Naive thymus-derived CD4-positive, alpha-beta T cell (primary cell): Measurements from ENCODE around the gene CITED4. TPM values are rescaled to one million over a fixed set of nuclear protein-coding genes. Genes with fewer than 3 reads are reported as not detected.

Source experiments
- ATAC-seq: fragments of 150-1000 bp; cut with Tn5 transposase; 2 replicates; pipeline ENCODE4 v1.10.0; 2021; ENCODE audit warnings: mild to moderate bottlenecking, moderate library complexity
- CTCF ChIA-PET: fragments of 350-600 bp; sonication (Branson Sonifier 250); formaldehyde crosslinking; loops from one replicate; lab custom pipeline; 2021; ENCODE audit warnings: antibody characterized with exemption; lab: Charles Lee
- POLR2A ChIA-PET: fragments of 350-600 bp; sonication (Branson Sonifier 250); formaldehyde crosslinking; loops from one replicate; lab custom pipeline; 2021; ENCODE audit warnings: antibody characterized with exemption, inconsistent platforms; lab: Charles Lee
- DNase-seq, 9 donors: peaks; one replicate each; pipeline versions ENCODE4 v3.0.0 to v3.0.0-alpha.2; 2020 to 2022; ENCODE audit warnings: mixed read lengths in 1 of 9
- H3K27ac ChIP-seq: one replicate; pipeline ENCODE4 v1.7.0; 2013; ENCODE audit warnings: mild to moderate bottlenecking, low read depth, low read length, moderate library complexity
- H3K27me3 ChIP-seq, 2 donors: one replicate each; pipeline ENCODE4 v1.7.0; 2013; ENCODE audit warnings: low read length in 2 of 2, mild to moderate bottlenecking in 2 of 2, moderate library complexity in 2 of 2; ENCODE audit not compliant: control insufficient read depth in 2 of 2, insufficient read depth in 2 of 2
- H3K36me3 ChIP-seq, 3 experiments: 1 replicate in 2 of 3; 2 replicates in 1 of 3; pipeline ENCODE4 v1.7.0; 2013; ENCODE audit warnings: low read length in 3 of 3, mild to moderate bottlenecking in 3 of 3, moderate library complexity in 1 of 3; ENCODE audit not compliant: insufficient read depth in 3 of 3, control insufficient read depth in 2 of 3
- H3K4me1 ChIP-seq, 2 donors: one replicate each; pipeline ENCODE4 v1.7.0; 2013; ENCODE audit warnings: low read length in 2 of 2, mild to moderate bottlenecking in 2 of 2, moderate library complexity in 1 of 2; ENCODE audit not compliant: control insufficient read depth in 2 of 2, insufficient read depth in 2 of 2
- H3K4me3 ChIP-seq: 2 replicates; pipeline ENCODE4 v1.7.0; 2013; ENCODE audit warnings: mild to moderate bottlenecking, low read length
- H3K9me3 ChIP-seq, 3 experiments: 1 replicate in 2 of 3; 2 replicates in 1 of 3; pipeline ENCODE4 v1.7.0; 2013; ENCODE audit warnings: low read length in 3 of 3; ENCODE audit not compliant: control insufficient read depth in 2 of 3
- H3K27ac Mint-ChIP-seq, 9 donors: one replicate each; pipeline ENCODE4 v1.8.0; 2020 to 2022; ENCODE audit warnings: mixed read lengths in 9 of 9, mild to moderate bottlenecking in 8 of 9, moderate library complexity in 5 of 9, inconsistent platforms in 2 of 9
- H3K27me3 Mint-ChIP-seq, 5 donors: one replicate each; pipeline ENCODE4 v1.8.0; 2021 to 2022; ENCODE audit warnings: mixed read lengths in 5 of 5, mild to moderate bottlenecking in 1 of 5
- H3K36me3 Mint-ChIP-seq, 5 donors: one replicate each; pipeline ENCODE4 v1.8.0; 2020 to 2022; ENCODE audit warnings: mixed read lengths in 5 of 5, mild to moderate bottlenecking in 3 of 5, inconsistent platforms in 1 of 5
- H3K4me1 Mint-ChIP-seq, 7 donors: one replicate each; pipeline ENCODE4 v1.8.0; 2020 to 2022; ENCODE audit warnings: mixed read lengths in 7 of 7, mild to moderate bottlenecking in 3 of 7, inconsistent platforms in 1 of 7
- H3K4me3 Mint-ChIP-seq, 10 donors: one replicate each; pipeline ENCODE4 v1.8.0; 2020 to 2022; ENCODE audit warnings: mild to moderate bottlenecking in 10 of 10, mixed read lengths in 10 of 10, moderate library complexity in 6 of 10, inconsistent platforms in 2 of 10
- H3K9me3 Mint-ChIP-seq, 11 donors: one replicate each; pipeline ENCODE4 v1.8.0; 2020 to 2022; ENCODE audit warnings: mixed read lengths in 11 of 11, mild to moderate bottlenecking in 4 of 11, inconsistent platforms in 1 of 11, moderate library complexity in 1 of 11
- intact Hi-C, 2 donors: fragments of 100-400 bp; cut with micrococcal nuclease; formaldehyde crosslinking; loops; one replicate each; pipeline ENCODE4 v1.15.1; 2023
- polyA plus RNA-seq, 2 donors: library from polyadenylated mRNA; unstranded; fragments of 300-500 nt; fragmentation: Illumina TruSeq; gene quantifications; one replicate each; pipeline ENCODE4 v1.2.3, GENCODE V29; 2021
- total RNA-seq, 6 experiments: library from RNA in 5 of 6; stranded (reverse) in 5 of 6; gene quantifications; 1 replicate in 5 of 6; 2 replicates in 1 of 6; pipeline ENCODE4 v1.2.3 and lab custom pipeline; 2021 to 2026

CITED4 gene
- total and polyA plus RNA-seq, 7 experiments from 2014 or later = 20.5 to 42.8 (median 28.9) TPM

GRCh38 chr1:40845895-40846294 lies 16.3 kb downstream of the CITED4 start:
- H3K27me3 ChIP-seq = no peaks in the 10 kb centered on the region
- DNase-seq (no peak), ATAC-seq (no peak)
- peaks cover 3 to 10% of the 10 kb centered on the region in 2 donors for H3K4me1 ChIP-seq
- H3K4me1 Mint-ChIP-seq = peaks cover 8 to 44% (median 40%) of the 10 kb centered on the region in 7 donors
- H3K36me3 Mint-ChIP-seq = peaks cover 0 to 6% (median 5%) of the 10 kb centered on the region in 5 donors
- peak overlapping the region in 5 of 9 donors; percentile 34 to 88 (median 80) for H3K27ac Mint-ChIP-seq
- peaks cover 0 to 6% (median 3%) of the 10 kb centered on the region in 11 donors for H3K9me3 Mint-ChIP-seq
- no peaks in the 10 kb centered on the region for H3K9me3 ChIP-seq
- intact Hi-C loops = loop anchor here in 1 of 2 donors (1.0 kb wide), 1 partner anchor 72 kb away; no protein-coding TSS in a partner anchor
- POLR2A ChIA-PET = interaction anchor here (1.4 kb wide), 1 partner anchor 16 kb away, joined by 10 read pairs; the partner anchor contains the start of gene CITED4
- no peak overlapping the region for H3K27ac ChIP-seq
- peak overlapping the region in 2 of 10 donors; percentile 65 to 71 for H3K4me3 Mint-ChIP-seq
- H3K4me3 ChIP-seq = no peak overlapping the region
- CTCF ChIA-PET = interaction anchor here (7.6 kb wide), 1 partner anchor 72 kb away, joined by 106 read pairs; no protein-coding TSS in a partner anchor
- H3K36me3 ChIP-seq = no peaks in the 10 kb centered on the region
- H3K27me3 Mint-ChIP-seq = peaks cover 0 to 5% (median 0%) of the 10 kb centered on the region in 5 donors

DNA sequence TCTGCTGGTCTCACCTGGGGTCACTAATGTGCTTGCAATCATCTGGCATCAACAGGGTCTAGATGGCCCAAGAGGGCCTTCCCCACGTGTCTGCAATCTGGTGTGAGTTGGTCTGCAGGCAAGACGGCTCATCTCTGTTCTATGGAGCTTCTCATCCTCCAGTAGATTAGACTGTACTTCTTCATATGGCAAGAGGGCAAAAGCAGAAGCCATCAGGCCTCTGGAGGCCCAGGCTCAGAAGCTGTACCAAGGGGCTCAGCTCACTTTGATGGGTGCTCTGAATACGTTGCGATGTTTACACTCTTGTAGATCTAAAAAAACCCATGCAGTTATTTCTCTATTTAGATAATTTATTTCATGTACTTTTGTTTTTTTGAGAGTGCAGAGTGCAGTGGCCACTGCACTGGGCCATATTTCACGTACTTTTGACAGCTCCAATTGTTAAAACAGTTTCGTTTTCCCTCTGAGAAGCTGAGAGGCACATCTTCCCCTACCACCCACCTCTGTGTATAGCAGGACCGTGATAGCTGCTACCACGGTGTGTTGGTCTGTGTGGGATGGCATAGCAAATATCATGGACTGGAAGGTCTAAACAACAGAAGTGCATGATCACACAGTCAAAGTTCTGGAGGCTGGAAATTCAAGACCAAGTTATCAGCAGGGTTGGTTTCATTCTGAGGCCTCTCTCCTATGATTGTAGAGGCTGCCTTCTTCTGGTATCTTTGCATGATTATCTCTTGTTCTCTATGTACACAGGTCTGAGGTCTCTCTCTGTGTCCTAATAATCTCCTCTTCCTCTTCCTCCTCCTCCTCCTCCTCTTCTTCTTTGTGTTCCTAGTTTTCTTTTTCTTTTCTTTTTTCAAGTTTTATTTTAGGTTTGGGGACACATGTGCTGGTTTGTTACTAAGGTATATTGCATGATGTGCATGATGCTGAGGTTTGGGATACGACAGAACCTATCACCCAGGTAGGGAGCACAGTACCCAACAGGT lies 17.0 kb downstream of the CITED4 start:
- no peak for ATAC-seq
- Mint-ChIP-seq H3K4me3 (peak overlapping the region in 9 of 10 donors; percentile 56 to 82 (median 74)), H3K36me3 (peaks cover 0 to 6% (median 5%) of the 10 kb centered on the region in 5 donors), H3K27me3 (peaks cover 0 to 5% (median 0%) of the 10 kb centered on the region in 5 donors), H3K4me1 (peaks cover 16 to 51% (median 44%) of the 10 kb centered on the region in 7 donors), H3K27ac (peak overlapping the region; percentile 64 to 92 (median 85)), H3K9me3 (peaks cover 0 to 6% (median 3%) of the 10 kb centered on the region in 11 donors)
- H3K4me1 ChIP-seq = peaks cover 3 to 18% of the 10 kb centered on the region in 2 donors
- no peaks in the 10 kb centered on the region for H3K27me3 ChIP-seq
- intact Hi-C loops = loop anchor here in 1 of 2 donors (1.0 kb wide), 1 partner anchor 71 kb away; no protein-coding TSS in a partner anchor
- ChIA-PET POLR2A (interaction anchor here (1.4 kb wide), 1 partner anchor 17 kb away, joined by 10 read pairs; the partner anchor contains the start of gene CITED4), CTCF (interaction anchor here (0.7 to 7.6 kb wide), 2 partner anchors 23 to 71 kb away, joined by 3 to 106 read pairs; no protein-coding TSS in a partner anchor)
- H3K4me3 ChIP-seq = no peak overlapping the region
- peak overlapping the region; percentile 38 for H3K27ac ChIP-seq
- peak in 1 of 9 donors; percentile 35 for DNase-seq
- no peaks in the 10 kb centered on the region for H3K9me3 ChIP-seq
- no peaks in the 10 kb centered on the region for H3K36me3 ChIP-seq

DNA sequence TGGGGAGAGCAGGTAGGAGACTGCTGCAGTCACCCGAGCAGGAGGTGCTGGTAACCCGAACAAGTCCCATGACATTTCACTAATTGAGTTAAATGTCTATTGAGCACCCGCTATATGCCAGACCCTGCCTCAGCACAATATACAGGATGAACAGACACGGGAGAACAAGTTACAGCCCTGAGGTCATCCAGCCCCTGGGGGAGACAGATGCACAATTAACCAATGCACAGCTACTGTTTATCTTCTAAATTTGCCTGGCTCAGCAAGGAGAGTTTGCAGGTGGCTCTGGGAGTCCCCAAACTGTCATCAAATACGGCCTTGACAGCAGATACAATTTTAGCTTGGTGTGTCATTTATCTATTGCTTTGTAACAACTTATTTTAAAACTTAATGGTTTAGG lies 18.1 kb downstream of the CITED4 start:
- no peak overlapping the region for H3K27ac ChIP-seq
- no peaks in the 10 kb centered on the region for H3K9me3 ChIP-seq
- no peak overlapping the region for H3K4me3 Mint-ChIP-seq
- H3K4me1 ChIP-seq = peaks cover 3 to 26% of the 10 kb centered on the region in 2 donors
- peak overlapping the region in 4 of 9 donors; percentile 15 to 56 (median 23) for H3K27ac Mint-ChIP-seq
- ATAC-seq (no peak), DNase-seq (no peak)
- intact Hi-C loops = no loop called here
- peaks cover 0 to 8% (median 5%) of the 10 kb centered on the region in 5 donors for H3K36me3 Mint-ChIP-seq
- ChIA-PET CTCF (interaction anchor here (7.6 kb wide), 1 partner anchor 70 kb away, joined by 106 read pairs; no protein-coding TSS in a partner anchor), POLR2A (no interaction called here)
- no peaks in the 10 kb centered on the region for H3K36me3 ChIP-seq
- H3K27me3 ChIP-seq = no peaks in the 10 kb centered on the region
- peaks cover 20 to 55% (median 43%) of the 10 kb centered on the region in 7 donors for H3K4me1 Mint-ChIP-seq
- H3K4me3 ChIP-seq = no peak overlapping the region
- peaks cover 0 to 6% (median 3%) of the 10 kb centered on the region in 11 donors for H3K9me3 Mint-ChIP-seq
- H3K27me3 Mint-ChIP-seq = peaks cover 0 to 5% (median 0%) of the 10 kb centered on the region in 5 donors

DNA sequence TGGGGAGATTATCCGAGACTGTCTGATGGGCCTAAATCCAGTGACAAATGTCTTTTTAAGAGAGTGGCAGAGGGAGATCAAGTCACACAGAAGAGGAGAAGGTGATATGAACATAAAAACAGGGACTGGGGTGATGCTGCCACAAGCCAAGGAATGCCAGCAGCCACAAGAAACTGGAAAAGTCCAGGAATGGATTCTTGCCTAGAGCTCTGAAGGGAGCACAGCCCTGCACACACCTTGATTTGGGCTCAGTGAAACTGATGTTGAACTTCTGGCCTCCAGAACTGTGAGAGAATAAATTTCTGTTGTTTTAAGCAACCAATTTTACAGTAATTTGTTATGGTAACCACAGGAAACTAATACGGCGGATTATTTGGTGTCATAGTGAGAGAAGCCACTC lies 19.5 kb downstream of the CITED4 start:
- H3K4me3 ChIP-seq = no peak overlapping the region
- POLR2A ChIA-PET = no interaction called here
- H3K9me3 ChIP-seq = no peaks in the 10 kb centered on the region
- no peaks in the 10 kb centered on the region for H3K36me3 ChIP-seq
- H3K27me3 Mint-ChIP-seq = peaks cover 0 to 5% (median 0%) of the 10 kb centered on the region in 5 donors
- no peak overlapping the region for H3K4me3 Mint-ChIP-seq
- no peak overlapping the region for H3K27ac Mint-ChIP-seq
- H3K4me1 ChIP-seq = peaks cover 3 to 26% of the 10 kb centered on the region in 2 donors
- DNase-seq (no peak), ATAC-seq (no peak)
- H3K4me1 Mint-ChIP-seq = peaks cover 20 to 56% (median 41%) of the 10 kb centered on the region in 7 donors
- CTCF ChIA-PET = interaction anchor here (2.2 kb wide), 1 partner anchor 68 kb away, joined by 14 read pairs; no protein-coding TSS in a partner anchor
- H3K36me3 Mint-ChIP-seq = peaks cover 0 to 8% (median 5%) of the 10 kb centered on the region in 5 donors
- H3K9me3 Mint-ChIP-seq = peaks cover 0 to 6% (median 3%) of the 10 kb centered on the region in 11 donors
- H3K27ac ChIP-seq = no peak overlapping the region
- intact Hi-C loops = no loop called here
- H3K27me3 ChIP-seq = no peaks in the 10 kb centered on the region

DNA sequence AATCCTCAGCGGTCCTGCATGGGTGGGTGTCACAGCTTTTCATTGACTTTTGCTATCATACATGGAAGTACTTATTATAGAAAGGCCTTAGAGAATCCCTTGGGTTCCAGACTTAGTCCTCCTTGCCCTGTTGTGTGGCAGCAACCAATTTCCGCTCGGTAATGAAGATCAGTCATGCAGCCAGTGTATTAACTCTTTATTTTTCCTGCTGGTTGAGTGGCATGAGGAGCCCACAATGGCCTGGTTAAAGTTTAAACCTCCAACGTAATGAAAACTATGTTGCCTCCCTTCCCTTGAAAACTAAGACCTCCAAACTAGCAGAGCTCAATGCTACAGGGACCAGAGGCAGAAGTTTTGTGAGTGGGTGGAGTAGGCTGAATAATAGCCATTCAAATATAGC lies 20.0 kb downstream of the CITED4 start:
- Mint-ChIP-seq H3K27ac (no peak overlapping the region), H3K4me3 (no peak overlapping the region), H3K27me3 (peaks cover 0 to 5% (median 0%) of the 10 kb centered on the region in 5 donors), H3K9me3 (peaks cover 0 to 6% (median 3%) of the 10 kb centered on the region in 11 donors), H3K36me3 (peaks cover 0 to 8% (median 5%) of the 10 kb centered on the region in 5 donors), H3K4me1 (peaks cover 20 to 56% (median 41%) of the 10 kb centered on the region in 7 donors)
- ChIA-PET CTCF (interaction anchor here (2.2 kb wide), 1 partner anchor 68 kb away, joined by 14 read pairs; no protein-coding TSS in a partner anchor), POLR2A (no interaction called here)
- Histone ChIP-seq H3K27me3 (no peaks in the 10 kb centered on the region), H3K4me1 (peaks cover 3 to 26% of the 10 kb centered on the region in 2 donors), H3K9me3 (no peaks in the 10 kb centered on the region), H3K4me3 (no peak overlapping the region), H3K36me3 (no peaks in the 10 kb centered on the region), H3K27ac (no peak overlapping the region)
- DNase-seq = no peak
- no peak for ATAC-seq
- intact Hi-C loops = no loop called here

- H3K27me3 ChIP-seq = no peaks in the 10 kb centered on the region
- ATAC-seq = no peak
- POLR2A ChIA-PET = interaction anchor here (0.8 to 1.2 kb wide), 2 partner anchors 21 to 67 kb away, joined by 3 to 4 read pairs; partner anchors contain the start of gene CITED4
- H3K4me3 ChIP-seq = no peak overlapping the region
- Mint-ChIP-seq H3K9me3 (peaks cover 0 to 6% (median 3%) of the 10 kb centered on the region in 11 donors), H3K36me3 (peaks cover 0 to 8% (median 5%) of the 10 kb centered on the region in 5 donors), H3K4me3 (peak overlapping the region in 4 of 10 donors; percentile 63 to 73 (median 69)), H3K27me3 (peaks cover 0 to 5% (median 0%) of the 10 kb centered on the region in 5 donors), H3K27ac (peak overlapping the region in 4 of 9 donors; percentile 65 to 84 (median 77)), H3K4me1 (peaks cover 20 to 52% (median 41%) of the 10 kb centered on the region in 7 donors)
- no peaks in the 10 kb centered on the region for H3K9me3 ChIP-seq
- H3K4me1 ChIP-seq = peaks cover 3 to 26% of the 10 kb centered on the region in 2 donors
- H3K27ac ChIP-seq = no peak overlapping the region
- DNase-seq = no peak
- CTCF ChIA-PET = interaction anchor here (0.6 to 2.2 kb wide), 2 partner anchors 67 to 82 kb away, joined by 3 to 14 read pairs; no protein-coding TSS in a partner anchor
- intact Hi-C loops = loop anchor here in 1 of 2 donors (2.0 kb wide), 1 partner anchor 39 kb away; no protein-coding TSS in a partner anchor
- no peaks in the 10 kb centered on the region for H3K36me3 ChIP-seq
Observed at GRCh38 chr1:40841602-40842001, 20.6 kb downstream of the CITED4 start.
